A673 (cell line): Measurements from ENCODE around the gene MATR3.

Experiments
- CTCF ChIP-seq: fragments of 300-800, 200-600 bp; sonication (generic); conservative IDR thresholded peaks from 2 replicates; pipeline ENCODE4 v1.5.1; 2017; ENCODE audit warnings: low read depth, mild to moderate bottlenecking, antibody characterized with exemption, low read length, moderate library complexity, mixed read lengths
- EZH2 ChIP-seq: fragments of 200-600 bp; sonication (generic); IDR thresholded peaks from 2 replicates; pipeline ENCODE4 v1.6.1; 2017; ENCODE audit warnings: borderline replicate concordance, low read depth, mild to moderate bottlenecking, mixed read lengths, antibody characterized with exemption, low read length; ENCODE audit not compliant: poor library complexity, severe bottlenecking

GRCh38 chr5:139308797-139309196 lies 15.3 kb downstream of the MATR3 start:
- TF ChIP-seq CTCF (no peak), EZH2 (no peak)
